Activated naive CD4-positive, alpha-beta T cell (primary cell): ENCODE results near the gene RASGRP2.
A peak's percentile ranks its signal among the peaks of the same experiment; 100 is the strongest.

Experiments used
- DNase-seq, 4 experiments: peaks; one replicate each; lab custom pipeline; 2025; lab: John Stamatoyannopoulos, UW

RASGRP2 gene

GRCh38 chr11:64741375-64742086, 2.4 kb downstream of the RASGRP2 start:
- DNase-seq, result no peak

DNA sequence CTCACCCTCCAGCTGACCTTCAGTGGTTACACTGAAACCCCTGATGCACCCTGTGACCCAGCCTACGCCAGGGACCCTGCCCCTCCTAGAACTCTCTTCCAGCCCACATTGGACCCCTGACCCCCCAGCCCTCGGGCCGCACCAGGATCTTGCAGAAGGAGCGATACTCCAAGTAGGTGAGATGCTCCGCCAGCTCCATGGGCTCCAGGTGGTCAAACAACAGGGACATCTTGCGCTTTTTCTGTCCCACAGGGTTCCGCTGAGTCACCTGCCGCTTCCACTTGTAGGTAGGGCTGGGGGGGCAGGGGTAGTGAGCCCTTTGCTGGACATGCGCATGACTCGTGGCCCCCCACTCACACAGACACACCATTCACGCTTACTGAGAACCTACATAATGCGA, 4.1 kb downstream of the RASGRP2 start:
- DNase-seq, result no peak

GRCh38 chr11:64736654-64737053, 7.3 kb downstream of the RASGRP2 start:
- DNase-seq, result no peak

GRCh38 chr11:64735725-64736259, 8.2 kb downstream of the RASGRP2 start:
- no peak for DNase-seq

DNA sequence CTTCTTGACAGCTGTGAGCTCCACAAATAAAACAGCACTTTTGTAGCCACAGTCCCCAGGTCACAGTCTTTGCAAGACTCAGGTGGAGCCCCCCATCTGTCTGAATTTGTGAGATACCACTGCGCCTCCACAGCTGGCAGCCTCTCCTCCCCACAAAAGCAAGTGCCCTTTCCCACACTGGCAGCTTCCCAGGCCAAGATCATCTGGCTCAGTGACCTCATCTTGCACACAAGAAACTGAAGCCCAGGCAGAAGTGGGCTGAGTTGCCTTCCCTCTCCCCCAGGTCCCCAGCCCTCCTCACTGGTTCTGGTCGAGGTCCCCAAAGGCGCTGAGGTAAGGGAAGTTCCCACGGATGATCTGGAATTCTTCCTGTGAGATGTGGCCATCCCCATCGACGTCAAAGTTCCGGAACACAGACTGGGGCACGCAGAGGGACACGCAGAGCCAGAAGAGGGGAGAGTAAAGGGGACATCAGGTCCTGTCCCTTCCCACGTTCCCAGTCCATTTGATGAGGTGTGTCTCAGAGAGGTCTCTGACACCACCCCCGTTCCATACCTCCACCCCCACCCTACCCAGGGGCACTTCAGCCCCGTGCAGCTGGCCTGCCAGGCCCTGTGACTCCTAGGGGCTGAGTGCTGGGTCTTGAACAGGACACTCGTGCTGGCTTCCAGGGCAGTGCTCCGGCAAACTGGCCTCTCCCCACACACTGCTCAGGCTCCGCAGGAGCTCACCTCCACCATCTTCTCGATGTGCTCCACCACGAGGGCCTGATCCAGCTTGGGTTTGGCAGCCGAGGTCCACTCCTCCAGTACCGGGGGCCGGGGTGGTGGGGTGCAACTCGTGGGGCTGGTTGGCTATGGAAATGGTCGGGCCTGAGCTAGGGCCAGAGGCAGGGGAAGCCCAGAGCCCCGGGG, 8.9 kb downstream of the RASGRP2 start:
- DNase-seq, result no peak

GRCh38 chr11:64731601-64732000, 12.3 kb downstream of the RASGRP2 start:
- no peak for DNase-seq

GRCh38 chr11:64729851-64730382, 14.0 kb downstream of the RASGRP2 start:
- DNase-seq, result no peak

- DNase-seq, result no peak
These were observed 15.1 kb downstream of the RASGRP2 start for GRCh38 chr11:64728757-64729365.

DNA sequence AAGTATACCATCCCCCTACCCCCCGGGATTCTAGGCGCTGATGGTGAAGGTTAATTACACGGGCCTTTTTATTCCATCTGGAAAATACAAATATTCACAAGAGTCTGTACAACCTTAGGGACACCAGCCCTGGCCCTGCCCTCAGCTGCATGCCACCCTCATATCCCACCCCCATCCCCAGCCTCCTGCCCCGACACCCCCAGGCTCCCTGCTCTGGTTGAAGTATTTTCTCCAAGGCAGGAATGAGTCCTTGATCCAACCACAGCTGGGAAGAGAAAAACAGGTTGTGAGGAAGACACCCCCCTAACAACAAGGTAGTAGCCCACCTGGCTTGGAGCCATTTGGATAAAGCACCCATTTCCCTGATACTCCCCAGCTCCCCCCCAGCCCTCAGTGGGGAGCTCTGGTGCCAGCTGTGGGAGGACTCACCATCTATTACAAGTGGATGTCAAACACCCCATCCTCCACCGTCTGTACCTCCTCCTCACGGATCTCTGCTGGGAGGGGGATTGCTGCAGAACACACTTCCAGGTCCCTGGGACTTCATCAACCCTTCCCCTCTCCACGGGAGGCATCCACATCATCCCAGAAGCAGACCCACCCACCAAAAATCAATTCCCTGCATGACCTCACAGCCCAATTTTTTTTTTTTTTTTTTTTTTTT, 16.9 kb downstream of the RASGRP2 start:
- no peak for DNase-seq

GRCh38 chr11:64726211-64726641, 17.7 kb downstream of the RASGRP2 start:
- DNase-seq, result no peak

DNA sequence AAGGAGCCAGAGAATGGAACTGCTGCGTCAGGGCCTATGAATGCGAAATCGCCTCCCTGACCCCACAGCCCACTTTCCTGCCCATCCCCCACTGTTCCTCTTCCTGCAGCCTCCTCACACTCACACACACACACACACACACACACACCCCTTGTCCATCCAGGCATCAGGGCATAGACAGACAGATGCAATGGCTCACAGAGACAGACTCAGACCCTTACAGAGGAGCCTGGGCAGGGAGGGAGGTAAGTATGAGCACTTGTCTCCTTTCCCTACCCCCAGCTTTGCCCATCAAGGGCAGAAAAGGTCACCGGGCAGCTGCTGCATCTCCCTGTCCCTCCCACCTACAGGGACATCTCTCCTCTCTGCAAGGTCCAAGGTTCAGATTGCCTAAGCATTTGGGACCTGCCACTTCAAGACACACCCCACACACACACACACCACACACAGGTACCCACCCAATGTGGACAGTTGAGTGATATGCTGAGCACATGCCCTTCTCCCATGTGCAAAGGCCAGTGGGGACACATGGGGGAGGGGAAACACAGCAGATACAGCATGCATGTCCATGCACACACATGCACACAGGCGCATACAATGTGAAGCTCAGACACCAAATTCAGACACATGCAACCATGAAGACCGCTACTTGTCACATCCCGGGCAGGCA, 18.9 kb downstream of the RASGRP2 start:
- no peak for DNase-seq

- DNase-seq, result no peak
These were observed 19.8 kb downstream of the RASGRP2 start for GRCh38 chr11:64723907-64724862.

- DNase-seq, result peak; percentile 50 to 79 (median 61)
These were observed 20.6 kb downstream of the RASGRP2 start, which contains the start of gene NRXN2 for GRCh38 chr11:64723117-64723906. NRXN2 (minus strand) TSS chr11:64723197; CDS start chr11:64713699, 9,498 bp downstream.

DNA sequence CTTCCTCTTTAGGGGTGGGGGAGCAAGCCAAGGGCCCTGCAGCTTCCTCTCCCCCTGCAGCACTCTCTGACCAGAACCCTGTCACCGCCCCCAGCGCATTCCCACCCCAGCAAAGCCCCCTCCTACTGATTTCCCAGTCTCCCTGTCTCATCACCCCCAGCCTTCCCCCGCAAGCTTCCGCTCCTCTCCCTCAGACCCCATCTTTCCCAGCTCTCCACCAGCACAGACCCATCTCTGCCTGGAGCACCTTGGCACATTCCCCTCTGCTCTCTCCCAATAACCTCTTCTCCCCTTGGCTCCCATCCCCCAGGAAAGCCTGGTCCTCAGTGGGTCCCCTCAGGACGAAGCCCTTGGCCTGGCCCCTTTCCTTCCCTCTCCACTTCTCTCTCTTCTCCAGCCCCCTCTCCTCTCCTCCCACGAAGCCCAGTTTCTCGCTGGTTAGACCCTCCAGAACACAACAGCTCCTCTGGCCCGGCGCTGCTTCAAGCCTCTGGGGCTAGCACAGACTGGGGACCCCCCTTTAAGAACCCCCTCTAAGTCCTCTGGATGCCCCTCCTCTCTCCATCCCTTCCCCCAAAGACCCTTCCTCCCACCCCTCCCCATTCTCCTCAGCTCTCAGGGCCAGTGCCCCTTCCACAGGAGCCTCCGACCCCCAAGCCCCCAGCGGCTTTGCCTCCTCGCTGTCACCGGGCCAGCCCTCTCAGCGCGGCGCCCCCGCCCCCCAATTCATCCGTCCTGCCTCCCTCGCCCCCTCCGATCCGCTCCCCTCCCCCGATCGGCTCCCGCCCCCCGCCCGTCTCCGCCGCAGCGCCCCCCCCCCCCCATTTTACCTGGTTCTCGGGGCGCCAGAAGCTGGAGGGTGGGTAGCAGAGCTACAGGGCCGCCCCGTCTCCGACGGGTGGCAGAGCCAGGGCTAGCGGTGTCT, 21.5 kb downstream of the RASGRP2 start:
- no peak for DNase-seq

- DNase-seq, result no peak
These were observed 22.6 kb downstream of the RASGRP2 start for GRCh38 chr11:64721359-64721699.

- DNase-seq, result no peak
These were observed 23.1 kb downstream of the RASGRP2 start for GRCh38 chr11:64720640-64721358.

GRCh38 chr11:64720167-64720566, 23.8 kb downstream of the RASGRP2 start:
- no peak for DNase-seq
